ENCODE measurements around the gene KLC1. TPM values are rescaled to one million over a fixed set of nuclear protein-coding genes. Genes with fewer than 3 reads are reported as not detected.

The KLC1 gene
- total RNA-seq, 5 donors from 2014 or later (not counting 1 experiment from before 2014, with no cell fraction given): 177 to 241 (median 219) TPM

GRCh38 chr14:103694572-103695026, 65.6 kb downstream of the KLC1 start:
- Mint-ChIP-seq H3K27ac (no peak overlapping the region), H3K27me3 (no peaks in the 10 kb centered on the region), H3K4me3 (no peak overlapping the region), H3K9me3 (no peaks in the 10 kb centered on the region), H3K4me1 (peaks cover 2 to 15% (median 10%) of the 10 kb centered on the region in 3 donors), H3K36me3 (peaks cover 5% of the 10 kb centered on the region)
- DNase-seq (no peak), ATAC-seq (replicated peaks in 1 of 4) (no peak)
- no peak overlapping the region for H3K4me3 ChIP-seq (ENCODE audit: control insufficient read depth in 1 of 2, extremely low read depth in 1 of 2, low read length in 1 of 2)
- WGBS (ENCODE audit: insufficient coverage): 96% methylated on average over 16 of the region's 20 CpGs
- H3K36me3 ChIP-seq (ENCODE audit: control insufficient read depth in 2 of 2, extremely low read depth in 1 of 2, insufficient read depth in 1 of 2, low read length in 1 of 2): peaks cover 14 to 59% of the 10 kb centered on the region in 2 donors
- no peaks in the 10 kb centered on the region for H3K9me3 ChIP-seq
- POLR2A ChIA-PET: interaction anchor here in 1 of 2 donors (0.5 to 0.6 kb wide), 3 partner anchors 25 to 1100 kb away, joined by 3 to 4 read pairs (median 3); no protein-coding TSS in a partner anchor
- H3K27me3 ChIP-seq (replicated peaks in 1 of 2; ENCODE audit: control insufficient read depth in 2 of 2, extremely low read depth in 1 of 2, insufficient read depth in 2 of 2, low read length in 1 of 2): no peaks in the 10 kb centered on the region
- CTCF ChIA-PET: interaction anchor here in 1 of 2 donors (0.6 kb wide), 1 partner anchor 198 kb away, joined by 4 read pairs; no protein-coding TSS in a partner anchor
- no peak overlapping the region for H3K27ac ChIP-seq (ENCODE audit: low read length)
- peaks cover 0 to 9% of the 10 kb centered on the region in 2 experiments for H3K4me1 ChIP-seq (ENCODE audit: control insufficient read depth in 1 of 2, extremely low read depth in 1 of 2, insufficient read depth in 2 of 2, low read length in 2 of 2)

DNA sequence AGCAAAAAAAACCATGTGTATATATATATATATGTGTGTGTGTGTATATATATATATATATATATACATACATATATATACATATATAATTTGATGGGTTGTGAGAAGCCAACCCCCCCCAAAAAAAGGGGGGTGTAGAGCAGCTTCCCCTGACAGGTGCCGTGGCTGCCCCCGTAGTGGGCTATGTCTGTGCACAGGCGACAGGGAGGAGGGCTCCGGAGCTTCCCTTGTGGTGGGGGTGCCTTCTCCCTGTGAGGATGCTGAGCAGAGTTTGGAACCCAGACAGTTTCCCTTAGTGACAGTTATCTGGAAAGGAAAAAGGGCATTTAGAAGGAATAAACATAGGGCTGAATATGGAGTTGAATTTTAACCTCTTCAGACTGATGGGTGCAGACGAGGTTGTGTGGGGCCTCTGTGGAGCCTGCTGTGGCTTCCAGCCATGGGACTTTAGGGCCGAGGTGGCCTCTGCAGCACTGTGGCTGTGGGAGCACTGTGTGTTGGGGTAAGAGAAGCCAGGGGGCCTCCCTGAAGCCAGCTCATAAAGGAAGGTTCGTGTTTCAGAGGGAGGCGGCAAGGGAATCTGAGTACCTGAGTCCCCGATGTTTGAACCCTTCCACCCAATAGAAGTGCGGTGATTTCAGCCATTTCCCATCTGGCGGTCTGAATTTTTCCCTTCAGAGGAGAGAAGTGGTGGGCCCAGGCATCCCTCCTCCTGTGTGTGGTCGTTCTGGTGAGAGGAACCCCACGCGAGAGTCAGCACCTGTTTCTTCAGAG, 66.5 kb downstream of the KLC1 start:
- ChIA-PET POLR2A (no interaction called here), CTCF (no interaction called here)
- ATAC-seq (replicated peaks in 1 of 4) (no peak), DNase-seq (no peak)
- Histone ChIP-seq H3K27me3 (replicated peaks in 1 of 2; ENCODE audit: control insufficient read depth in 2 of 2, extremely low read depth in 1 of 2, insufficient read depth in 2 of 2, low read length in 1 of 2) (no peaks in the 10 kb centered on the region), H3K27ac (ENCODE audit: low read length) (no peak overlapping the region), H3K9me3 (no peaks in the 10 kb centered on the region), H3K36me3 (ENCODE audit: control insufficient read depth in 2 of 2, extremely low read depth in 1 of 2, insufficient read depth in 1 of 2, low read length in 1 of 2) (peaks cover 14 to 59% of the 10 kb centered on the region in 2 donors), H3K4me1 (ENCODE audit: control insufficient read depth in 1 of 2, extremely low read depth in 1 of 2, insufficient read depth in 2 of 2, low read length in 2 of 2) (peaks cover 0 to 9% of the 10 kb centered on the region in 2 experiments), H3K4me3 (ENCODE audit: control insufficient read depth in 1 of 2, extremely low read depth in 1 of 2, low read length in 1 of 2) (no peak overlapping the region)
- Mint-ChIP-seq H3K27me3 (no peaks in the 10 kb centered on the region), H3K4me1 (peaks cover 2 to 15% (median 10%) of the 10 kb centered on the region in 3 donors), H3K27ac (no peak overlapping the region), H3K36me3 (peaks cover under 1% of the 10 kb centered on the region), H3K9me3 (no peaks in the 10 kb centered on the region), H3K4me3 (no peak overlapping the region)
- 73% methylated on average over 8 of the region's 14 CpGs for WGBS (ENCODE audit: insufficient coverage)

DNA sequence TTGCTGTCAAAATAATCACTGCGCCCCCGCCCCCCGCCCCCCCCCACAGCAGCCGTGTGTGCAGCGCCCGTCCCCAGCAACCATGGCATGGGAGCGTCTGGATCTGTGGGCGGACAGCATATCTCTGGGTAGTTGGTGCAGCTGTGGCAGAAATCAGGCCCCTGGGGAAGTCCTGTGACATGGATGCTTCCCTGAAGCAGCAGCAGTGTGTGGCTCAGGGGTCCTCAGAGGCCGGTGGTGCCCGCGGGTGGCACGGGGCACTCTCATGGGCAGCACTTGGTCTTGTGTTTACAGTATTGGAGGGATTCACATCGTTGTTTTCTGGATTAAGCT, 67.0 kb downstream of the KLC1 start:
- no peak overlapping the region for H3K27ac ChIP-seq (ENCODE audit: low read length)
- Mint-ChIP-seq H3K36me3 (no peaks in the 10 kb centered on the region), H3K4me1 (peaks cover 2 to 15% (median 10%) of the 10 kb centered on the region in 3 donors), H3K27ac (peak overlapping the region in 1 of 2 donors; percentile 12), H3K9me3 (no peaks in the 10 kb centered on the region), H3K4me3 (no peak overlapping the region), H3K27me3 (no peaks in the 10 kb centered on the region)
- ATAC-seq (replicated peaks in 1 of 4): no peak
- peaks cover 0 to 9% of the 10 kb centered on the region in 2 experiments for H3K4me1 ChIP-seq (ENCODE audit: control insufficient read depth in 1 of 2, extremely low read depth in 1 of 2, insufficient read depth in 2 of 2, low read length in 2 of 2)
- H3K27me3 ChIP-seq (replicated peaks in 1 of 2; ENCODE audit: control insufficient read depth in 2 of 2, extremely low read depth in 1 of 2, insufficient read depth in 2 of 2, low read length in 1 of 2): no peaks in the 10 kb centered on the region
- no peak overlapping the region for H3K4me3 ChIP-seq (ENCODE audit: control insufficient read depth in 1 of 2, extremely low read depth in 1 of 2, low read length in 1 of 2)
- DNase-seq: no peak
- CTCF ChIA-PET: no interaction called here
- WGBS (ENCODE audit: insufficient coverage): 85% methylated on average over 9 of the region's 13 CpGs
- POLR2A ChIA-PET: no interaction called here
- no peaks in the 10 kb centered on the region for H3K9me3 ChIP-seq
- H3K36me3 ChIP-seq (ENCODE audit: control insufficient read depth in 2 of 2, extremely low read depth in 1 of 2, insufficient read depth in 1 of 2, low read length in 1 of 2): peaks cover 16 to 60% of the 10 kb centered on the region in 2 donors

DNA sequence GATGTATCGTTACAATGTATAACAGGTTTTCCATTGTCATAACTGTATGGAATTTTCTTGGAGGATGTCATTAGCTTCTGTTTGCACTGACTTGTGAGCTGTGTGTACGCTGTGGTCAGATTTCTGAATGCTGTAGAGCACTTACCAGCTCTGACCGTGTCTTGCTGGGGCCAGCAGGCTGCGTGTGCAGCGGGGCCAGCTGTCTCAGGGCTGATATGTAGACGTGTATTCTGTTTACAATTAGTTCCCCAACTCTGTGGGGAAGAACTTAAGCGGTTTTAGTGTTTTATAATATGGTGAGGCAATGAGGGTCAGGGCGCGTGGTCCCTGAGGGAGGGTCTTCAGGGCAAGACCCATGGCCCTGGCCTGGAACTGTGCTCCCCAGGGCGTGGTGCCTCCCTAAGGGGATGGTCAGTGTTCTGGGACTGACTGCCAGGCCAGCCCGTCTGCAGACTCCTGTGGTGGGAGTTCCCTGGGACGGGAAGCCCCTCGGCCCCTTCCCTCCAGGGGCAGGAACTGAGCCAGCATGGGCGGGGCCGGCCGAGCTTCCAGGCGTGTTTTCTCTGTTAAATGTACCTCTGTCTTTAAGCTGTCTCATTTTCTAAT, 67.6 kb downstream of the KLC1 start:
- H3K27ac Mint-ChIP-seq: peak overlapping the region in 1 of 2 donors; percentile 12
- H3K27ac ChIP-seq (ENCODE audit: low read length): no peak overlapping the region
- CTCF ChIA-PET: no interaction called here
- peaks cover 2 to 15% (median 10%) of the 10 kb centered on the region in 3 donors for H3K4me1 Mint-ChIP-seq
- H3K27me3 Mint-ChIP-seq: no peaks in the 10 kb centered on the region
- H3K9me3 Mint-ChIP-seq: no peaks in the 10 kb centered on the region
- DNase-seq: no peak
- H3K4me3 Mint-ChIP-seq: no peak overlapping the region
- peaks cover 18 to 62% of the 10 kb centered on the region in 2 donors for H3K36me3 ChIP-seq (ENCODE audit: control insufficient read depth in 2 of 2, extremely low read depth in 1 of 2, insufficient read depth in 1 of 2, low read length in 1 of 2)
- ATAC-seq (replicated peaks in 1 of 4): no peak
- WGBS (ENCODE audit: insufficient coverage): 84% methylated on average over 15 of the region's 17 CpGs
- H3K4me3 ChIP-seq (ENCODE audit: control insufficient read depth in 1 of 2, extremely low read depth in 1 of 2, low read length in 1 of 2): no peak overlapping the region
- peaks cover 0 to 9% of the 10 kb centered on the region in 2 experiments for H3K4me1 ChIP-seq (ENCODE audit: control insufficient read depth in 1 of 2, extremely low read depth in 1 of 2, insufficient read depth in 2 of 2, low read length in 2 of 2)
- POLR2A ChIA-PET: no interaction called here
- H3K36me3 Mint-ChIP-seq: no peaks in the 10 kb centered on the region
- H3K9me3 ChIP-seq: no peaks in the 10 kb centered on the region
- H3K27me3 ChIP-seq (replicated peaks in 1 of 2; ENCODE audit: control insufficient read depth in 2 of 2, extremely low read depth in 1 of 2, insufficient read depth in 2 of 2, low read length in 1 of 2): no peaks in the 10 kb centered on the region

DNA sequence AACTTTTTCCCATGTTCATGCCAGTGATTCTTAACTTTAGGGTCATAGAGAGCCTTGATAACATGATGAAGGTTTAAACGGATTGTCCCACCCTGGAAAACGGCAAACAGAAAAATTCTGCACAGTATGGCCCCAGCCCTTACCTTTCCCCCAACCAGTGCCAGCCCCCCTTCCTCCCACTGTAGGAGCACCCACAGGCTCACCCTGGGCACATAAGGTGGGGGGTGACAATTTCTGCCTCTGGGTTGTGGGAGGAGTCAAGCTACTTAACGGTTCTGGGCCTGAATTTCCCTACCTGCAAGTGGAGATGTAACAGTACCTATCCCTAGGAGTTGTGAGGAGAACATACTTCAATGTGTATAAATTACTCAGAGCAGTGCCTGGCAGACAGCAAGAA, 68.2 kb downstream of the KLC1 start:
- H3K4me1 ChIP-seq (ENCODE audit: control insufficient read depth in 1 of 2, extremely low read depth in 1 of 2, insufficient read depth in 2 of 2, low read length in 2 of 2): peaks cover 0 to 9% of the 10 kb centered on the region in 2 experiments
- no peaks in the 10 kb centered on the region for H3K27me3 Mint-ChIP-seq
- H3K36me3 Mint-ChIP-seq: peaks cover 4% of the 10 kb centered on the region
- no peak overlapping the region for H3K27ac ChIP-seq (ENCODE audit: low read length)
- no peak for DNase-seq
- H3K4me3 ChIP-seq (ENCODE audit: control insufficient read depth in 1 of 2, extremely low read depth in 1 of 2, low read length in 1 of 2): no peak overlapping the region
- ChIA-PET POLR2A (no interaction called here), CTCF (no interaction called here)
- ATAC-seq (replicated peaks in 1 of 4): no peak
- no peaks in the 10 kb centered on the region for H3K9me3 Mint-ChIP-seq
- peaks cover 18 to 58% of the 10 kb centered on the region in 2 donors for H3K36me3 ChIP-seq (ENCODE audit: control insufficient read depth in 2 of 2, extremely low read depth in 1 of 2, insufficient read depth in 1 of 2, low read length in 1 of 2)
- H3K4me1 Mint-ChIP-seq: peaks cover 2 to 15% (median 10%) of the 10 kb centered on the region in 3 donors
- H3K27ac Mint-ChIP-seq: no peak overlapping the region
- no peak overlapping the region for H3K4me3 Mint-ChIP-seq
- no peaks in the 10 kb centered on the region for H3K27me3 ChIP-seq (replicated peaks in 1 of 2; ENCODE audit: control insufficient read depth in 2 of 2, extremely low read depth in 1 of 2, insufficient read depth in 2 of 2, low read length in 1 of 2)
- no peaks in the 10 kb centered on the region for H3K9me3 ChIP-seq
- WGBS (ENCODE audit: insufficient coverage): no CpG with 5 or more reads among the region's 3 CpGs

- WGBS (ENCODE audit: insufficient coverage): 83% methylated on average over 7 of the region's 14 CpGs
- Histone ChIP-seq H3K27me3 (replicated peaks in 1 of 2; ENCODE audit: control insufficient read depth in 2 of 2, extremely low read depth in 1 of 2, insufficient read depth in 2 of 2, low read length in 1 of 2) (no peaks in the 10 kb centered on the region), H3K4me3 (ENCODE audit: control insufficient read depth in 1 of 2, extremely low read depth in 1 of 2, low read length in 1 of 2) (no peak overlapping the region), H3K36me3 (ENCODE audit: control insufficient read depth in 2 of 2, extremely low read depth in 1 of 2, insufficient read depth in 1 of 2, low read length in 1 of 2) (peaks cover 23 to 58% of the 10 kb centered on the region in 2 donors), H3K4me1 (ENCODE audit: control insufficient read depth in 1 of 2, extremely low read depth in 1 of 2, insufficient read depth in 2 of 2, low read length in 2 of 2) (peaks cover 0 to 9% of the 10 kb centered on the region in 2 experiments), H3K27ac (ENCODE audit: low read length) (no peak overlapping the region), H3K9me3 (no peaks in the 10 kb centered on the region)
- CTCF ChIA-PET: no interaction called here
- Mint-ChIP-seq H3K27me3 (no peaks in the 10 kb centered on the region), H3K4me3 (no peak overlapping the region), H3K9me3 (no peaks in the 10 kb centered on the region), H3K4me1 (peaks cover 2 to 15% (median 10%) of the 10 kb centered on the region in 3 donors), H3K27ac (peak overlapping the region in 1 of 2 donors; percentile 11), H3K36me3 (peaks cover 4% of the 10 kb centered on the region)
- POLR2A ChIA-PET: no interaction called here
- DNase-seq: no peak
- no peak for ATAC-seq (replicated peaks in 1 of 4)
Observed at GRCh38 chr14:103697603-103698379, 68.8 kb downstream of the KLC1 start.

All from T-cell (primary cell).